SH-SY5Y (cell line): ENCODE data around the gene RFPL1.

ENCODE experiments used
- GATA2 ChIP-seq: IDR thresholded peaks from 2 replicates; pipeline ENCODE4 v1.6.1; 2011; ENCODE audit warnings: mild to moderate bottlenecking, low read depth, low read length
- GATA3 ChIP-seq: IDR thresholded peaks from 2 replicates; pipeline ENCODE4 v1.6.1; 2011; ENCODE audit warnings: low read depth, mild to moderate bottlenecking, low read length, moderate library complexity

DNA sequence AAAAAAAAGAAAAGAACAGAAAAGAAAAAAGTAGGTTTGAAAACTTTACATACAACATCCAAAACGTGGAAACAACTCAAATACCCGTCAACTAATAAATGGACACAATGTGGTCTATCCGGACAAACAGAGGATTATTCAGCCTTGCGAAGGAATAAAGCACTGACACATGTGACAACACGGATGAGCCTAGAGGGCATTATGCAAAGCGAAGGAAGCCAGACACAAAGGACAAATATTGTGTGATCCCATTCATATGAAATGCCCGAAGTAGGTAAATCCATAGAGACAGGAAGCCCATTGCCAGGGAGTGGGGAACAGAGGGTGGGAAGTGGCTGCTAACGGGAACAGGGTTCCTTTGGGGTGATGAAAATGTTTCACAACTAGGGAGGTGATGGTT lies 11.8 kb downstream of the RFPL1 start:
- TF ChIP-seq GATA2 (no peak), GATA3 (no peak)
